Endometrium (tissue), 2 donors: ENCODE results near the gene PIGU.
"Not testable (repeated sequence)": the region's sequence is repeated elsewhere in the genome, so short reads cannot be mapped to it uniquely, and the experiment has no call there.

Source experiments
- FAIRE-seq: peaks from 2 replicates; lab custom pipeline; 2012; peaks lifted over from hg19 to GRCh38; lab: Jason Lieb, UNC
- donor health status: control.
- donor health status: control.

PIGU gene

GRCh38 chr20:34706912-34707784 lies 30.3 kb upstream of the PIGU start:
- FAIRE-seq, result no peak

- FAIRE-seq, result no peak
Observed at GRCh38 chr20:34706302-34706875, 29.5 kb upstream of the PIGU start.

GRCh38 chr20:34705397-34706301 lies 28.8 kb upstream of the PIGU start:
- no peak for FAIRE-seq

GRCh38 chr20:34705008-34705396 lies 28.1 kb upstream of the PIGU start:
- no peak for FAIRE-seq

GRCh38 chr20:34704177-34705007 lies 27.5 kb upstream of the PIGU start, which contains the start of gene TP53INP2:
Gene TP53INP2, plus strand, starts transcription at chr20:34704344. Its CDS starts 4,396 bp downstream, at chr20:34708740.
- no peak for FAIRE-seq

GRCh38 chr20:34703424-34704176 lies 26.7 kb upstream of the PIGU start:
- FAIRE-seq, result no peak

GRCh38 chr20:34703061-34703423 lies 26.1 kb upstream of the PIGU start:
- FAIRE-seq, result no peak

- no peak for FAIRE-seq
Observed at GRCh38 chr20:34701405-34702085, 24.7 kb upstream of the PIGU start.

- FAIRE-seq, result no peak
Observed at GRCh38 chr20:34693414-34693813, 16.5 kb upstream of the PIGU start.

GRCh38 chr20:34691838-34692237 lies 14.9 kb upstream of the PIGU start:
- FAIRE-seq, result no peak

- no peak for FAIRE-seq
Observed at GRCh38 chr20:34689486-34689885, 12.6 kb upstream of the PIGU start.

GRCh38 chr20:34683667-34684066 lies 6.8 kb upstream of the PIGU start:
- no peak for FAIRE-seq

- FAIRE-seq, result no peak
Observed at GRCh38 chr20:34680586-34681175, 3.8 kb upstream of the PIGU start.

- no peak for FAIRE-seq
Observed at GRCh38 chr20:34675993-34676641, 775 bp downstream of the PIGU start.

- no peak for FAIRE-seq
Observed at GRCh38 chr20:34675561-34675960, 1.3 kb downstream of the PIGU start.

- no peak for FAIRE-seq
Observed at GRCh38 chr20:34673412-34673811, 3.5 kb downstream of the PIGU start.

GRCh38 chr20:34669094-34669493 lies 7.8 kb downstream of the PIGU start:
- no peak for FAIRE-seq

- FAIRE-seq, result not testable (repeated sequence)
Observed at GRCh38 chr20:34664751-34665150, 12.1 kb downstream of the PIGU start.

GRCh38 chr20:34663213-34663943 lies 13.5 kb downstream of the PIGU start:
- no peak for FAIRE-seq
